CD4-positive, alpha-beta T cell treated with Interleukin-21 for 1 hour (primary cell): ENCODE data around the gene KCND2.

Experiments used
- DNase-seq: peaks from one replicate; pipeline ENCODE4 v3.0.0-alpha.2; 2020

Gene KCND2

DNA sequence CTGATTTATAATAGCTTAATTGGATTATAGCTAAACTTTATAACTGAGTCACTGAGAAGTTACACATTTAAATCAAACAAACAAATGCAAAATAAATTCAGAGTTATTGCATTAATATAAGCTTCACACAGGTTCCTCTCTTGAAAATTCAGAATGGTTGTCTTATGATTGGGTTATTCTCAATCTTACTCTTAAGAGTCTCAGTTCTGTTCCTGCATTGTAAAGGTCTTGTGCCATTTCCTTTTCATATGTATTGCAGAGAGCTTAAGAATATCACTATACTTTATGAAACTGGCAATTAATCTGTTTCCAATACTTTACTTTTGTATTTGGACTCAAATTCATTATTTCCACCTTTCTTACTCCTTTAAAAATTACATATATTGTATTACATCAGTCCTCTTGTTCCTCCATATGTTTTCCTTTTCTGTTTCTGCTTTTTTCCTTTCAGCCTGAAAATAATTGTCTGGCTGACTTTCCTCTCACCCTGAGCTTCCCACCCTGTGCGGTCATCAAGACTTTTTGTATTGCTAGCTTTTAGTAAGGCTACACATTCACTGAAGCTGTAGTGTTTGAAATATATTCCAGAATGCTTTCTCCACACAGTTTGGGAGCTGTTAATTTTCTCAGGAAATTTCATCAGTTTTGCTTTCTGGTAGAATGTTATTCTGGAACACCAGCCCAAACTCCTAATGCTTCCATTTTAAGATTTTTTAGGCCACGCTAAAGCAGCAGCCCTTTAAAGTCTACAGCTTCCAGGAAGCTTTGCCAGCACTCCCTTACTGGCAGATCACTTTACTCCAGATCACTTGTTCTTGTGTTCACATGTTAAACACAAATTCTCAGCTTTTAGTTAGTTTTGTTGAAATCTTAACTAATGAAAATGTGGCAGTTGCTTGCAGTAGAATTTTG lies 139.4 kb downstream of the KCND2 start:
- no peak for DNase-seq

DNA sequence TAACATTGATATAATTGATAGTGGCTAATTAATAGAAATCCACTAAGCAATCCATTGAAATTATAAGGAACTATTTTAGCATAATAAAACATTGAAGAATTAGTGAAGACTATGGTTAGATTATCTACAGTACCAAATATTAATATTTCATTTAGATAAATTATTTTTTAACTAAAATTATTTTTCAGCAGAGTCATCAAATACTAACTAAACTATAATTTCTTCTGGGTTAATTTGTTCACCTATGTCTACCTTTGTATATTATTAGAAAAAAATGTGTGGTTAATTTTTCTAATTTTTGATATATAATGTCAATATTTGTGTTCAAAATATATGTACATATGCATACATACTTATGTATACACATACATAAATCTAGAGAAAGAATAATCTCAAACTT lies 140.2 kb downstream of the KCND2 start:
- DNase-seq: no peak

DNA sequence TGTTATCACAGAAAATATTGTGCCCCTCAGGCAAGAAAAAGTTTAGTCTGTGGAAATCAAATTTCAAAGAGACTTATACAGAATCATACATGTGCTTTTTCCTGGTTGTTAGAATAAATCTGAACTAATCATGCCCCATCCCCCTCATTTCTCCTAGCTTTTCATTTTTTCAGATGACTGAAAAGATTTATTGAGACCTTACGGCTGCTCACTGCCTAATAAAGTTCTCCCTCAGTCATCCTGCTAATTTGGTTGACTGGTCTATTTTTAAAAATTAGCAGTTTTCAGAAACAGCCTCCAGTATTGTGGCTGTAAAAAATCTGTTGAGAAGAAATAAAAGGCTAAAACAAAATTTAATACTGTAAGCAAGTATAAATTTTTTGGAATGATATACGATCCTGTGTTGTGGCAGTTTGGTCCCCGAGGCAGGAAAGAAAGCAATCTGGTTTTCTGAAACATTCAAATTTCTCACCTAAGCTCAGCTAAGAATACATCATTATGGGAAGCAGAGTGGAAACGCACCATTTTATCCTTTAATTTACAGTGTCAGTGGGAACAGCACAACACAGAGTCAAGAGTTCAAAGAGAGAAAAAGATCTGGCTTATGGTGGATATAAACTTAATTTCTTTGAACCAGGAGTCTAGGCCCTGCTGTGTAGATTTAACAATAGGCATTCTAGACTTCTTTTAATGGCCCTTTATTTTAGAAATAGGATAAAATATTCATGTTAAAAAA lies 144.4 kb downstream of the KCND2 start:
- no peak for DNase-seq

DNA sequence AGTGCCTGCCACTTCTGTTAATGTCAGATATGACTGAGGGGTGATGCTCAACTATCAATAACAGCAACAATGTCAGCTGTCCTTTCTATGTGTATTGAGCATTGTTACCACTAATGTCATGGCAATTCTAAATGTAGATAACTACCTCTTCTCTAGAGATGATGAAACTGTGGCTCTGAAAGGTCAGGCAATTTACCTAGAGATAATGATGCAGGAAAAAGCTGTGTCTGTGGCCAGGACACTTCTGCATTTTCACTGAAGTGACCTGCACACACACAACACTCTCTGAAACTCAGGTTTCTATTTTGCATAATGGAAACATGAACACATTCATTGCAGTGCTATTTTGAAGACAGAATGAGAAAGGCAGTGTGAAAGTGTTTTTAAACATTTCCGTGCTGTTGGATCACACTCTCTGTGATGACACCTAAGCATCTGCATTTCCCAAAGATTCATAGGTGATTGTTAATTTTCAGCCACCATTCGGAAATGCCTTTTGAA lies 148.2 kb downstream of the KCND2 start:
- no peak for DNase-seq

DNA sequence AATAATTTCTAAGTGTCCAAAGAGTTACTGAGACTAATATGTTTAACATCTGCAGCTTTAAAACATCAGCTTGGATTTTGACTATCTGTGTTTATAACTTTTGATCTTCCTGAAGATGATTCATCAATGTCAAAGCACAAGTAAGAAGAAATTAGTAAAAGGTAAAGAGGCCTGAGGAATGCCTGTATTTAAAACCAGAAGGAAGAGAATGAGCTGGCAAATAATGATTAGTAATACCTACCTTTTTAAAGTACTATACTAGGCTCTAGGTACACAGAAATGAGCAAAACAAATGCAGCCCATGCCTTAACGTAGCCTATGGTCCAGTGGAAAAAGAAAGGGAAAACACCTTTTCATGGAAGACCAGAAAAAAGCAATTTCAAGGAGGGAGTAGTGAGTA lies 158.0 kb downstream of the KCND2 start:
- no peak for DNase-seq

DNA sequence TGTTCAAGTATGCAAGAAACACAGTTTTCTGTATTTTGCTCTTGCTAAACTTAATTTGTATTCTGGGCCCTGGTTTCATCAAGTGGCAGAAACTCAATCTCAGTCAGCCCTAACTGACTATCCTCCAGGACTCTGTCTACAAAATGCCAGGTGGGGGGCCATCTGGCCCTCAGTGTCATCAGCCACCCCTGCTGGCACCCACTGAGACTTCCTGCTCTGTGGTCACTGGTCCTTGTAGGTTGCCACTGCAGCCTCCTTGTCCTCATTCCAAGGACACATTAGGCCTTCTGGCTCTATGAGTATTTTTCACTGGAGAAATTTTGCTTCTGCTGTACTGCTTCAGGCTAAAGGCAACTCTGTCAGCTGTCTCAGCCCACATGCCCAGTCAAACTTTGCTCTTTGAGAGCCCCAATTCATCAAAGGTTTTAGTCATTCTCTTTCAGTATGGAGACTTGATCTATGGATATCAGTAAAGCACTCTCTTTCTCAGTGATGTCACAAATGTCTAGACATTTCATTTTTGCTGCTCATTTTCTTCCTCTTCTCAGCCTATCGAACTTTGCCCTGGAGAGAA lies 163.6 kb downstream of the KCND2 start:
- DNase-seq: no peak

DNA sequence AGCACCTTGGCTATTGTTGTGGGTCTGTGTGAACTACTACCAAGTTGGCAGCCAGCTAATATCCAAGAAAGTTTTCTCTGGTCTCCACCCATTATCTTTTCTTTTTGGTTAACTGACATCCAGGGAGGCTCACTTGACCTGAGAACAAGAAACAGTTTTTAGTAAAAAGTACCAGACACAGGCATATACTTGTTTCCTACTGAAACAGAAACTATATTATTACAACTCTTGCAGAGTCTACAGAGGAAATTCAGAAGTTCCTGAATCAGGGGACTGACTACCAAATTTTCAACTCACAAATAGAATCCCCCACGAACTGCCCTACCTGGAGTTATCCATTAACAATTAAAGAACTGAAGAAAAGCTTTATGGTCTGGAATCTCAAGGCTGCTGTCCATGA lies 168.9 kb downstream of the KCND2 start:
- DNase-seq: no peak

DNA sequence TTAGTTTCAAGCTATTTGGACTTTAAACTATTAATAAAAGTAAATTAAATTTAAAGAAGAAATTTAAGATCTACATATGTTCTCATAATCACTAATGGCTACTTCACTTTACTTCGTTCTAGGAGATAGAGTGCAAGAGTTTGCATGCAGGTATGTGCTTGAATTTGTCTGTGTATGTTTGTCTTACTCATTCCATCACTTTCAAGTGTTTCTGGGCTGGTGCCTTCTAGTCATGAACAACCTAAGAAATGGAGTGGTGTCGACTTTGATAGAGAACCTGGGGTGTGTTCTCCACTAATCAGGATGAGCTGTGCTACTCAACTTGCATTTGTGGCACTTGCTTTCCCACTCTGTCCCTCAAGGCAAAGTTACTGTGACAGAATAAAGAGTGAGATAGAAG lies 169.9 kb downstream of the KCND2 start:
- no peak for DNase-seq

DNA sequence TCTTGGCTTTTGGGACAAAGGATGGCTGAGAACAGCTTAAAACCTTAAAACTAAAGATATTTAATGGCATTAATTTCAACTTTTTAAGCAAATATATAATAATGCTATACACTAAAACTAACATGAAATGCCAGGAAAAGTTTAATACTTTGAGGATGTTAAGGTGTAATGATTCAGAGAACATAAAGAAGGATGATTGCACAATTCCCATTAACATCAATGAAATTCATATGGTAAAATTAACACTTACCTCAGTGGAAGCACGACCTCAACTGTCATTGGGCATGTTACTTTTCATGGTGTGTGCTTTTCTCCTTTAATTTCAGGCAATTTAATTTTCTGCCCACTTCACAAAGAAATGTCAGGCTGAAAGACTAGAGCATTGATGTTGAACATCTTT lies 171.7 kb downstream of the KCND2 start:
- DNase-seq: no peak

DNA sequence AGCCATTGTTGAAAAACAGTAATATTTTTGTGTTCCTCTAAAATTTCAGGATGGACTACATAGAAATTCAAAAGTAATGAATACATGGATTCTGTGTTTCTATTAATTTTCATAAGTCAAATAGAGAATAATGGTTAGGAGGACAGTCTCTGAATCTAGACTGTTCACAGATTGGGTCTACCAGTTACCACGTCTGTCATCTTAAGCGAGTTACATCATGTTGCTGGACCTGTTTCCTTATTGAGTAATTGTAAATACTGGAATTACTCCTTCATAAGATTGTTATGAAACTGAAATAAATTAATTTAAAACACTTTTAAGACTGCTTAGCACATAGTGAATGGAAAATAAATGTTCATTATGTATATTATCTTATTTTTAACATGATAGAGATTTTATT lies 172.3 kb downstream of the KCND2 start:
- no peak for DNase-seq

DNA sequence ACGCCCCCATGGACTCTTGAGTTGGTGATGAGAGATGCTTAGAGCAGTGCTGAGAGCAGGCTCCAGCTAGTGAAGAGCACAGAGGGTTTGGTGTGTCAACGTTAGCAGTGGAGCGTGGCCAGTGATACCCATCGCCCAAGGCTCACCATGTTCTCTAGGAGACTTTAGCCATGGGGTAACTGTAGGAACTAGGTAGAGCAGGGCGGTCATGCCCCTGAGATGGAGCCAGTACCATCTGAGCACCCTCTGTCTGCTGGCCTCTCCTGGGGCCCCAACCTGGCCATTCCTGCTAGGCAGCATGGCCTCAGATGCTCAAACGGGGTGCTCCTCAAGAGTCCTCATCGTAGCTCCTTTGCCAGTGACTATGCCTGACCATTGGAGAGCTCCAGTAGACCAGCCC lies 179.7 kb downstream of the KCND2 start:
- no peak for DNase-seq

DNA sequence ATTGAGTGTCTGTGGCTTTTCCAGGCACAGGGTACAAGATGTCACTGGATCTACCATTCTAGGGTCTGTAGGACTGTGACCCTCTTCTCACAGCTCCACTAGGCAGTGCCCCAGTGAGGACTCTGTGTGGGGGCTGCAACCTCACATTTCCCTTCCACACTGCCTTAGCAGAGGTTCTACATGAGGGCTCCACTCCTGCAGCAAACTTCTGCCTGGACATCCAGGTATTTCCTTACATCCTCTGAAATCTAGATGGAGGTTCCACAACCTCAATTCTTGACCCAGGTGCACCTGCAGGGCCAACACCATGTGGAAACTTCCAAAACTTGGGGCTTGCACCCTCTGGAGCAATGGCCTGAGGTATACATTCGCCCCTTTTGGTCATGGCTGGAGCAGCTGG lies 183.7 kb downstream of the KCND2 start:
- DNase-seq: no peak

DNA sequence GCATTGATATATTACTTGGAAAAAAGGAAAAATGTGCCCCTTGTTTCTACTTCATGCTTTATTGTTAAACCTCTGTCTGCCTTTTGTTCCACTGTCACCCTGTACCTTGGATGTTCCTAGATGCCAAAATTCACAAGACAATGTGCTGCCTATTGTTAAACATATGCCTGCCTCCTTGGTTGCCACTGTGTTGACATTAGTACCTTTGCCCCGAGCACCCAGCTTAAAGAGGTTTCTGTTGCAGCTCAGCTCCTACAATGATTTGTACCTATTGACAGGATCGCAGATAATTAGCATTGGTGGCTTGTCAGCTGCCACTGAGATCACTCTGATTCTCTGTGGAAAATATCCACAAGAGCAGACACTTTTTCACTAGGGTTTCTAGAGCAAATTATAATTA lies 188.0 kb downstream of the KCND2 start:
- no peak for DNase-seq

DNA sequence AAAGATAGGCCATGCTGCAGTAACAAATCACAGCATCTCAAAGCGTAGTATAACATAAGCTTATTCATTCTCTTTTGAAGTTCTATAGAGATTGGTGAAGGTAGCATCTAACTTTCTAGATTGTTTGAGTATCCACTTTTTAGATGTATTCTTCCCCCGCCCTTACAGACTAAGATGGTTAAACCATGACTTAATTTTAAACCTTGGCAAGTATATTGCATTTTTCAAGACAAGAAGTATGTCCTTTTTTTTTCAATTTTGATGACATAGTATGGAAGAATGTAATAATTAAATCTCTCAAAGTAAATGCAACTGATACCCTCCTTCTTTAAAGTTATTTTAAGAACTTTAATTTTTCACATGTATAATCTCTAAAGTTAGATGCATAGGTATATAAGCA lies 190.0 kb downstream of the KCND2 start:
- DNase-seq: no peak

DNA sequence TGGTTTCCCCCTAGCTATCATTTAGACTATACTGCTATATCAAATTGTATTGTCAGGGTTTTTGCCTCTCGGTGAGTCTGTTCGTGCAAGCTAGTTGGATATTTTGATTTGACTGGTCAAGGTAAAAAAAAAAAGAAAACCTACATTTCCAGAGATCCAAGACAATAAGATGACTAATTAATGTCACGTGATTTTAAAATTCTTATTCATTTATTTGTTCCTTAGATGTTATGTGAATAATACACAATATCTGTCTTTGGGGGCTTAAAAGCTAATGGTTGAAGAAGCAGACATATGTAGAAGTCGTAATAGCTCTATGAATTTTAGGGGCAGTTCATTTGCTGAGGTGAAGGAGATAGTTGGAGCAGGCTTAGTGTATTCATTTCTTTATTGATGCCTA lies 191.1 kb downstream of the KCND2 start:
- DNase-seq: no peak

DNA sequence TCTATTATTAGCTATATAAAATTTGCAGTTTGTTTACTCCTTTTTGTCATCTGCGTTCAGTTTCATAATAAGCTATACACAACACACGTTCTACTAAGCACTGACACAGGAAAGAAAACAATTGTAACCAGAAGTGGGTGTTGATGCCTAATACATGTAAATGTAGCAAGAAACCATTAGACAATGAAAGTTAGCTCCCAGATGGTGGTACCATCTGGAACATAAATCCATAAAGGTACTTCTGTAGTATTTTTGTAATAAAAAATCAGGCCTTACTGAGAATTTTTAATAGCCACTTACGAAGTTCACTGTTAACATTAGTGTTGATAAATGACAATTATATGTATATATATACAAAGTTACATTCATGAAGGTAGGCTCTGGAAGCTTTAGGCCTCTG lies 194.7 kb downstream of the KCND2 start:
- no peak for DNase-seq

DNA sequence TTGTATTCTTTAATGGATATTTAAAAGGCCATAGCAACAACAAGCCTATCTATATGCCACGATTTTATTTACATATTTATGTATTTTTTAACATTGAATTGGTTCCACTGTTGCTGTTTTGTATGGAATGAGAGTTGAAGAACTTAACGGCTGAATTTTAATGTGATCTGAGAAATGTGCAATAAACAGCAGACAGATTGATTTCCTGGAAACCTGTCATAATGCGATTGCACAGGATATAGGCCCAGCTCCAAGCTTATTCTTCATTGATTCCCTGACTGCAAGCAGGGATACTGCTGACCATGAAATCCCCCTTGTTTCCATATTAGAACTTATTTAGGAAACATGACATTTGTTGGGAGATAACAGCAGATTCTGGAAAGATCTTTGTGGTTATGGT lies 195.6 kb downstream of the KCND2 start:
- no peak for DNase-seq

DNA sequence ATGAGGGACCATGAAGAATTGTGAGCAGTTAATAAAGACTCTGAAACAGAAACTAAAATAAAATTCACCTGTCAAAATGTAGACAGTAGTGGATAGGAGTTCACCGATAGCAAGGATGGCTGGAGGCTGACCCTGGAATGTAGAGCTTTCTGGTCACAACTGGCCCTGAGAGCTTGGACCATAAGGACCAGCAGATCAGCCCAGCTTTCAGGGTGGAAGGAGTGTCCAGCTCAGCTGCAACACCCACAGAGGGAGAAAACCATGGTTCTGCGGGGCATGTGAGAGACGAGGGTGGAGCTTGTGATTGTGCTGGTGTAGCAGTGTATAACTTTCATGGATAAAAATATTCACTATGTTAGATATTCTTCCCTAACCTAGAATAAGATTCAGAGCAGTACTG lies 199.9 kb downstream of the KCND2 start:
- DNase-seq: no peak

DNA sequence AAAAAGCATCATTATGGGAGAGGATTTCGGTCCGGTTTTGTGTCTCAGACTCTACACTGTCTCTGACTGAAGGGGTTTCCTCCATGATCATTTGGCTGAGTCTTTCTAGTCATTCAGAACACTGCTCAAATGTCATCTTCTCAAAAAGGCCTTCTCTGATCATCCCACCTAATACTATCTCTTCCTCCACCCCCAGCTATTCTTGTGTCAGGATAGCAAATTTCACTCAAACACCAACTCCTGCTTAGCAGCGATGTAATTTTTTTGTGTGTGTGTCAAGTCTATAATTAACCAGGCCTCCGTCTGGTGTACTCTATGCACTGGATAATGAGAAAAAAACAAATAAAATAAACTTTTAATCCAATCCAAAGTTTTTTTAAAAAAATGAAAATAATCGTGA lies 200.4 kb downstream of the KCND2 start:
- DNase-seq: no peak

DNA sequence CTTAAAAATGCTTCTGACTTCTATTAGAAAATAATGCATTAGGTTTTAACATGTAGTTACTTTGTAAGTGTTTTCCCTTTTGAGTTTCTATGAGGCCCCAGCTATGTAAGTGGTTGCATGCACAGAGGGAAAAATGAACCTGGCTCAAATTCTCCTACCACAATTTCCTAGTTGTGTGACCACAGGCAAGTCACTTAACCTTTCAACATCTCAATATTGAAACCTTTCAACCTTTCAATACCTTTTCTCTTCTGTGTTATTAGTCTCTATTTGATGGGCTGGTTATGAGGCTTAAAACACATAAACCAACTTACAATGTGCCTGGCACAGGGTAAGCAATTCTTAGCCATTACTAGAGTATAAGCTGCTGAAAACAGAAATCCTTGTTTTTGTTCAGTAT lies 203.0 kb downstream of the KCND2 start:
- DNase-seq: no peak

DNA sequence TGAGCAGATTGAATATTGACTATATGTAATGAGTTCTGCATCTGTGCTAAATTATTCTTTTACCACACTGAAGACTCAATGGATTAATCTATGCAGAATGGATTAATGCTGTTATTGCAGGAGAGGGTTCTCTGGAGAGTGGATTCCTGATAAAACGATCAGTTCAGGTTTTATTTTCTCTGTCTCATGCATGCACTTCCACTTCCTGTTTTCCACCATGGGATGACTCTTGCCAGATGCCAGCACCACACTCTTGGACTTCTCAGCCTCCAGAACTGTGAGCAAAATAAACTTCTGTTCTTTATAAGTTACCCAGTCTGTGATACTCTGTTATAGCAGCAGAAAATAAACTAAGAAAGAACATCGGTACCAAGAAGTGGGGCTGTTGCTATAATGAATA lies 207.5 kb downstream of the KCND2 start:
- no peak for DNase-seq

DNA sequence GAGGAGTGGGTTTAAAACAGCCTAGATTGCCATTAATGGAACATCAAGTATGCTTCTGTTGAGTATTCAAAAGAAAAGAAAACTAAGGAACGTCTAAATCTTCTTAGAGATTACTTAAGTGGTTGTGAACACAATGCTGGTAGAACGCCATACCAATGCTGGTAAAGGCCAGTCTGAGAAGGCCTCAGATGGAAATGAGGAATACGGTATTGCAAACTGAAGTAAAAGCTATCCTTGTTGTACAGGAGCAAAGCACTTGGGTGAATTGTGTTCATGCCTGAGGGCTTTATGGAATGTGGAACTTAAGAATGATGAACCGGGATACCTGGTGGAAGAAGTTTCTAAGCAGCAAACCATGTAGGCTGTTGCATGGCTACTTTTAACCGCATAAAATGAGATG lies 208.0 kb downstream of the KCND2 start:
- DNase-seq: no peak

DNA sequence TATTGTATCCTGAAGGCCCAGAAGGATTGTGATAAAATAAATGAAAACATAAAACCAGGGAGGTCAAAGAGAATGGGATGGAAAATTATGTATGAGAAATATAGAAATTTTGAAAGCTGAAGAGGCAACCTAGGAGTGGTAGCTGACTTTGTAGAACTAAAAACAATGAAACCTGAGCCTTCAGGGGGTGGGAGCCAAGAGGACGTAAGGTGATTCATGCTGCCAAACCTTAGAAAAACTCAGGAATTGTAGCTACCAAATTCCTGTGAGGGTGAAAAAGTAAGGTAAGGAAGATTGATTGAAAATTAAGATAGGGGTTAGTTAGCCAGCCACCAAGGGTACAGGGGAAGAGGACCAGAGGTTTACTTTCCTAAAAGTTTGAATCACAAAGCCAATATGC lies 213.2 kb downstream of the KCND2 start:
- DNase-seq: no peak

DNA sequence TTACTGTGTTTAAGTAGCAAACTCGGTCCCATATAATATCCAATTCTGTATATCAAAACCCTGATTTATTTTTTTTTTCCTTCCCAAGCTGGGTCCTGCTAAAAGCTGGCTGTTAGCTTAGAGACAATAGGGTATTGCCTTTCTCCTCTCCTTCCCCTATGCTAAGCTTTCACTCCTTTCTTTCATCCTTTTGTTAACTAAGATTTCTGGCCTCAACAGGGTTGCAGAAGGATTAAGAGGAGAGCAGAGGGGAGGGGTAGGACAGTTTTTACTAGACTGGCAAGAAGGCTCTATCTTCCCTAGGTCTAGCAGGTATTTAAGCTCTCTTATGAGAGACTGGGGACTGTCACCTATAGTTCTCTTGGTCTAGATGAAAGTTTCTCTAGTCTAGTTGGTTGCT lies 229.2 kb downstream of the KCND2 start:
- DNase-seq: no peak
